ENCODE measurements around the gene RALGPS1.

The RALGPS1 gene

GRCh38 chr9:127174386-127175318, 260.1 kb downstream of the RALGPS1 start:
- no peak for DNase-seq (ENCODE audit: low read depth)

GRCh38 chr9:127175319-127175715, 260.7 kb downstream of the RALGPS1 start:
- DNase-seq (ENCODE audit: low read depth): no peak

- no peak for DNase-seq (ENCODE audit: low read depth)
These were observed 261.2 kb downstream of the RALGPS1 start for GRCh38 chr9:127175764-127176163.

GRCh38 chr9:127176631-127177030, 262.0 kb downstream of the RALGPS1 start:
- DNase-seq (ENCODE audit: low read depth): no peak

GRCh38 chr9:127177231-127177630, 262.6 kb downstream of the RALGPS1 start:
- no peak for DNase-seq (ENCODE audit: low read depth)

- DNase-seq (ENCODE audit: low read depth): no peak
These were observed 263.2 kb downstream of the RALGPS1 start for GRCh38 chr9:127177665-127178265.

GRCh38 chr9:127178686-127179632, 264.4 kb downstream of the RALGPS1 start:
- no peak for DNase-seq (ENCODE audit: low read depth)

- DNase-seq (ENCODE audit: low read depth): no peak
These were observed 265.3 kb downstream of the RALGPS1 start for GRCh38 chr9:127179633-127180441.

GRCh38 chr9:127180457-127181314, 266.1 kb downstream of the RALGPS1 start:
- no peak for DNase-seq (ENCODE audit: low read depth)

- no peak for DNase-seq (ENCODE audit: low read depth)
These were observed 266.7 kb downstream of the RALGPS1 start for GRCh38 chr9:127181315-127181580.

GRCh38 chr9:127181595-127182190, 267.1 kb downstream of the RALGPS1 start:
- no peak for DNase-seq (ENCODE audit: low read depth)

GRCh38 chr9:127182901-127183746, 268.5 kb downstream of the RALGPS1 start:
- no peak for DNase-seq (ENCODE audit: low read depth)

- no peak for DNase-seq (ENCODE audit: low read depth)
These were observed 269.4 kb downstream of the RALGPS1 start for GRCh38 chr9:127183814-127184582.

- DNase-seq (ENCODE audit: low read depth): no peak
These were observed 270.1 kb downstream of the RALGPS1 start for GRCh38 chr9:127184641-127185040.

GRCh38 chr9:127185181-127185580, 270.6 kb downstream of the RALGPS1 start:
- no peak for DNase-seq (ENCODE audit: low read depth)

- no peak for DNase-seq (ENCODE audit: low read depth)
These were observed 271.6 kb downstream of the RALGPS1 start for GRCh38 chr9:127185931-127186781.

GRCh38 chr9:127186806-127187205, 272.2 kb downstream of the RALGPS1 start:
- DNase-seq (ENCODE audit: low read depth): no peak
